Neural cell (in vitro differentiated cells): Measurements from ENCODE around the gene PAK4. TPM values are rescaled to one million over a fixed set of nuclear protein-coding genes. Genes with fewer than 3 reads are reported as not detected.

ENCODE experiments used
- H2AFZ ChIP-seq: fragments of 200-600, 300-800 bp; sonication (generic), shearing (Covaris generic); 2 replicates; pipeline ENCODE4 v1.6.0; 2014; ENCODE audit warnings: low read depth, mild to moderate bottlenecking, antibody characterized with exemption, low read length, moderate library complexity
- H3F3A ChIP-seq: fragments of 200-600 bp; shearing (Covaris generic); 2 replicates; pipeline ENCODE4 v1.6.1; 2016; ENCODE audit warnings: mild to moderate bottlenecking, moderate library complexity, mixed read lengths, antibody characterized with exemption, low read length; ENCODE audit not compliant: insufficient read depth, poor library complexity, severe bottlenecking
- H3K27ac ChIP-seq: fragments of 200-600, 300-800 bp; sonication (generic), shearing (Covaris generic); 2 replicates; pipeline ENCODE4 v1.5.1; 2014; ENCODE audit warnings: mild to moderate bottlenecking, low read length, moderate library complexity
- H3K27me3 ChIP-seq: fragments of 300-800, 200-600 bp; sonication (generic), shearing (Covaris generic); 2 replicates; pipeline ENCODE4 v1.6.0; 2014; ENCODE audit warnings: mild to moderate bottlenecking, low read depth, low read length, moderate library complexity; ENCODE audit not compliant: insufficient read depth
- H3K36me3 ChIP-seq: fragments of 300-800, 200-600 bp; sonication (generic), shearing (Covaris generic); 2 replicates; pipeline ENCODE4 v1.5.1; 2014; ENCODE audit warnings: mild to moderate bottlenecking, antibody characterized with exemption, low read length, moderate library complexity; ENCODE audit not compliant: insufficient read depth
- H3K4me2 ChIP-seq: fragments of 300-800, 200-600 bp; sonication (generic), shearing (Covaris generic); 2 replicates; pipeline ENCODE4 v1.6.0; 2014; ENCODE audit warnings: mild to moderate bottlenecking, low read length
- H3K4me3 ChIP-seq: fragments of 300-800, 200-600 bp; sonication (generic), shearing (Covaris generic); 2 replicates; pipeline ENCODE4 v1.5.1; 2014; ENCODE audit warnings: mild to moderate bottlenecking, low read length, moderate library complexity
- H3K79me2 ChIP-seq: fragments of 200-600 bp; shearing (Covaris generic); replicated peaks from 2 replicates; pipeline ENCODE4 v1.6.0; 2014; ENCODE audit warnings: mild to moderate bottlenecking, low read length, moderate library complexity; ENCODE audit not compliant: insufficient read depth
- H3K9ac ChIP-seq: fragments of 300-800, 200-600 bp; sonication (generic), shearing (Covaris generic); 2 replicates; pipeline ENCODE4 v1.6.1; 2016; ENCODE audit warnings: mild to moderate bottlenecking, low read length, mixed read lengths
- H3K9me2 ChIP-seq: fragments of 200-600 bp; shearing (Covaris generic); 2 replicates; pipeline ENCODE4 v1.6.1; 2016; ENCODE audit warnings: mild to moderate bottlenecking, low read length, mixed read lengths; ENCODE audit not compliant: insufficient read depth
- H3K9me3 ChIP-seq: fragments of 200-600, 300-800 bp; sonication (generic), shearing (Covaris generic); 2 replicates; pipeline ENCODE4 v1.6.1; 2016; ENCODE audit warnings: mild to moderate bottlenecking, mixed run types, low read length, moderate library complexity, mixed read lengths
- H4K20me1 ChIP-seq: fragments of 200-600 bp; shearing (Covaris generic); 2 replicates; pipeline ENCODE4 v1.6.1; 2016; ENCODE audit warnings: mild to moderate bottlenecking, mixed run types; ENCODE audit not compliant: insufficient read depth
- EP300 ChIP-seq: fragments of 450-650 bp; conservative IDR thresholded peaks from 2 replicates; pipeline ENCODE4 v1.6.1; 2014; ENCODE audit warnings: antibody characterized with exemption, mild to moderate bottlenecking, moderate library complexity; ENCODE audit not compliant: poor library complexity, severe bottlenecking
- EZH2 ChIP-seq: fragments of 200-600, 300-800 bp; shearing (Covaris generic), sonication (generic); IDR thresholded peaks from 2 replicates; pipeline ENCODE4 v1.6.1; 2014; ENCODE audit warnings: antibody characterized with exemption, low read length, borderline replicate concordance, mild to moderate bottlenecking; ENCODE audit not compliant: insufficient read depth, poor library complexity, severe bottlenecking
- MXI1 ChIP-seq: fragments of 450-650 bp; conservative IDR thresholded peaks from 2 replicates; pipeline ENCODE4 v1.6.1; 2014; ENCODE audit warnings: antibody characterized with exemption, mild to moderate bottlenecking; ENCODE audit not compliant: poor library complexity, severe bottlenecking
- POLR2AphosphoS5 ChIP-seq: IDR thresholded peaks from 2 replicates; pipeline ENCODE4 v1.6.1; 2012
- RAD21 ChIP-seq: fragments of 450-650 bp; conservative IDR thresholded peaks from 2 replicates; pipeline ENCODE4 v1.6.1; 2014; ENCODE audit warnings: antibody characterized with exemption, mild to moderate bottlenecking, moderate library complexity
- SMC3 ChIP-seq: fragments of 450-650 bp; conservative IDR thresholded peaks from 2 replicates; pipeline ENCODE4 v1.6.1; 2014; ENCODE audit warnings: antibody characterized with exemption, mild to moderate bottlenecking, moderate library complexity; ENCODE audit not compliant: poor library complexity
- TAF1 ChIP-seq: IDR thresholded peaks from 2 replicates; pipeline ENCODE4 v1.6.1; 2012; ENCODE audit warnings: low read depth
- polyA plus RNA-seq: library from polyadenylated mRNA; depleted of rRNA; stranded (reverse); fragments of >200 nt; gene quantifications from 2 replicates; pipeline ENCODE4 v1.2.3, GENCODE V29; 2014
- TF ChIP-seq, protein P1 (sequence below): IDR thresholded peaks from 2 replicates; pipeline ENCODE4 v1.6.1; 2012; ENCODE audit warnings: borderline replicate concordance
- TF ChIP-seq, protein P2 (sequence below): fragments of 450-650 bp; IDR thresholded peaks from 2 replicates; pipeline ENCODE4 v1.5.1; 2014; ENCODE audit warnings: antibody characterized with exemption, mild to moderate bottlenecking, moderate library complexity; ENCODE audit not compliant: poor library complexity, severe bottlenecking

The PAK4 gene
- polyA plus RNA-seq, 1 donor from 2014 or later: 5.4 TPM

GRCh38 chr19:39182174-39182505, 56.6 kb downstream of the PAK4 start:
- H3K9me3 ChIP-seq: no peaks in the 10 kb centered on the region
- H2AFZ ChIP-seq: no peak overlapping the region

GRCh38 chr19:39183104-39183503, 57.5 kb downstream of the PAK4 start:
- H3K9me3 ChIP-seq: no peaks in the 10 kb centered on the region
- no peaks in the 10 kb centered on the region for H3F3A ChIP-seq
- no peak overlapping the region for H2AFZ ChIP-seq
- H3K9me2 ChIP-seq: no peaks in the 10 kb centered on the region
- no peak overlapping the region for H3K4me2 ChIP-seq
- H3K9ac ChIP-seq: no peak overlapping the region
- H4K20me1 ChIP-seq: no peaks in the 10 kb centered on the region
- TF ChIP-seq, protein P1, sequence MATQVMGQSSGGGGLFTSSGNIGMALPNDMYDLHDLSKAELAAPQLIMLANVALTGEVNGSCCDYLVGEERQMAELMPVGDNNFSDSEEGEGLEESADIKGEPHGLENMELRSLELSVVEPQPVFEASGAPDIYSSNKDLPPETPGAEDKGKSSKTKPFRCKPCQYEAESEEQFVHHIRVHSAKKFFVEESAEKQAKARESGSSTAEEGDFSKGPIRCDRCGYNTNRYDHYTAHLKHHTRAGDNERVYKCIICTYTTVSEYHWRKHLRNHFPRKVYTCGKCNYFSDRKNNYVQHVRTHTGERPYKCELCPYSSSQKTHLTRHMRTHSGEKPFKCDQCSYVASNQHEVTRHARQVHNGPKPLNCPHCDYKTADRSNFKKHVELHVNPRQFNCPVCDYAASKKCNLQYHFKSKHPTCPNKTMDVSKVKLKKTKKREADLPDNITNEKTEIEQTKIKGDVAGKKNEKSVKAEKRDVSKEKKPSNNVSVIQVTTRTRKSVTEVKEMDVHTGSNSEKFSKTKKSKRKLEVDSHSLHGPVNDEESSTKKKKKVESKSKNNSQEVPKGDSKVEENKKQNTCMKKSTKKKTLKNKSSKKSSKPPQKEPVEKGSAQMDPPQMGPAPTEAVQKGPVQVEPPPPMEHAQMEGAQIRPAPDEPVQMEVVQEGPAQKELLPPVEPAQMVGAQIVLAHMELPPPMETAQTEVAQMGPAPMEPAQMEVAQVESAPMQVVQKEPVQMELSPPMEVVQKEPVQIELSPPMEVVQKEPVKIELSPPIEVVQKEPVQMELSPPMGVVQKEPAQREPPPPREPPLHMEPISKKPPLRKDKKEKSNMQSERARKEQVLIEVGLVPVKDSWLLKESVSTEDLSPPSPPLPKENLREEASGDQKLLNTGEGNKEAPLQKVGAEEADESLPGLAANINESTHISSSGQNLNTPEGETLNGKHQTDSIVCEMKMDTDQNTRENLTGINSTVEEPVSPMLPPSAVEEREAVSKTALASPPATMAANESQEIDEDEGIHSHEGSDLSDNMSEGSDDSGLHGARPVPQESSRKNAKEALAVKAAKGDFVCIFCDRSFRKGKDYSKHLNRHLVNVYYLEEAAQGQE: no peak
- TF ChIP-seq TAF1: no peak
- no peak overlapping the region for H3K27ac ChIP-seq
- no peaks in the 10 kb centered on the region for H3K79me2 ChIP-seq
- no peaks in the 10 kb centered on the region for H3K27me3 ChIP-seq
- no peaks in the 10 kb centered on the region for H3K36me3 ChIP-seq
- no peak overlapping the region for H3K4me3 ChIP-seq

More at GRCh38 chr19:39182174-39182505, 56.6 kb downstream of the PAK4 start:
- Histone ChIP-seq H3K4me2 (no peak overlapping the region), H3K4me3 (no peak overlapping the region), H3K9ac (no peak overlapping the region), H3K27ac (no peak overlapping the region), H3K9me2 (no peaks in the 10 kb centered on the region), H3K79me2 (no peaks in the 10 kb centered on the region), H4K20me1 (no peaks in the 10 kb centered on the region), H3K36me3 (no peaks in the 10 kb centered on the region), H3K27me3 (no peaks in the 10 kb centered on the region), H3F3A (no peaks in the 10 kb centered on the region)
- no peak for TF ChIP-seq POLR2AphosphoS5

- no peaks in the 10 kb centered on the region for H3K36me3 ChIP-seq
- no peak overlapping the region for H3K27ac ChIP-seq
- no peaks in the 10 kb centered on the region for H3K9me2 ChIP-seq
- no peak overlapping the region for H2AFZ ChIP-seq
- no peaks in the 10 kb centered on the region for H3K9me3 ChIP-seq
- H3F3A ChIP-seq: no peaks in the 10 kb centered on the region
- H3K9ac ChIP-seq: no peak overlapping the region
- no peaks in the 10 kb centered on the region for H3K27me3 ChIP-seq
- TF ChIP-seq EZH2 (no peak), MXI1 (no peak), TAF1 (no peak), POLR2AphosphoS5 (no peak), SMC3 (no peak), RAD21 (no peak), EP300 (no peak)
- TF ChIP-seq, protein P2, sequence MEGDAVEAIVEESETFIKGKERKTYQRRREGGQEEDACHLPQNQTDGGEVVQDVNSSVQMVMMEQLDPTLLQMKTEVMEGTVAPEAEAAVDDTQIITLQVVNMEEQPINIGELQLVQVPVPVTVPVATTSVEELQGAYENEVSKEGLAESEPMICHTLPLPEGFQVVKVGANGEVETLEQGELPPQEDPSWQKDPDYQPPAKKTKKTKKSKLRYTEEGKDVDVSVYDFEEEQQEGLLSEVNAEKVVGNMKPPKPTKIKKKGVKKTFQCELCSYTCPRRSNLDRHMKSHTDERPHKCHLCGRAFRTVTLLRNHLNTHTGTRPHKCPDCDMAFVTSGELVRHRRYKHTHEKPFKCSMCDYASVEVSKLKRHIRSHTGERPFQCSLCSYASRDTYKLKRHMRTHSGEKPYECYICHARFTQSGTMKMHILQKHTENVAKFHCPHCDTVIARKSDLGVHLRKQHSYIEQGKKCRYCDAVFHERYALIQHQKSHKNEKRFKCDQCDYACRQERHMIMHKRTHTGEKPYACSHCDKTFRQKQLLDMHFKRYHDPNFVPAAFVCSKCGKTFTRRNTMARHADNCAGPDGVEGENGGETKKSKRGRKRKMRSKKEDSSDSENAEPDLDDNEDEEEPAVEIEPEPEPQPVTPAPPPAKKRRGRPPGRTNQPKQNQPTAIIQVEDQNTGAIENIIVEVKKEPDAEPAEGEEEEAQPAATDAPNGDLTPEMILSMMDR: no peak
- TF ChIP-seq, protein P1: no peak
- H3K4me3 ChIP-seq: no peak overlapping the region
- H3K79me2 ChIP-seq: no peaks in the 10 kb centered on the region
- no peaks in the 10 kb centered on the region for H4K20me1 ChIP-seq
- H3K4me2 ChIP-seq: no peak overlapping the region
These were observed 60.8 kb downstream of the PAK4 start for GRCh38 chr19:39186391-39186790.
